ENCODE results near the gene PARP11. TPM values are rescaled to one million over a fixed set of nuclear protein-coding genes. Genes with fewer than 3 reads are reported as not detected.

Gene PARP11
- total RNA-seq, 1 donor from 2014 or later, result 6.2 TPM

DNA sequence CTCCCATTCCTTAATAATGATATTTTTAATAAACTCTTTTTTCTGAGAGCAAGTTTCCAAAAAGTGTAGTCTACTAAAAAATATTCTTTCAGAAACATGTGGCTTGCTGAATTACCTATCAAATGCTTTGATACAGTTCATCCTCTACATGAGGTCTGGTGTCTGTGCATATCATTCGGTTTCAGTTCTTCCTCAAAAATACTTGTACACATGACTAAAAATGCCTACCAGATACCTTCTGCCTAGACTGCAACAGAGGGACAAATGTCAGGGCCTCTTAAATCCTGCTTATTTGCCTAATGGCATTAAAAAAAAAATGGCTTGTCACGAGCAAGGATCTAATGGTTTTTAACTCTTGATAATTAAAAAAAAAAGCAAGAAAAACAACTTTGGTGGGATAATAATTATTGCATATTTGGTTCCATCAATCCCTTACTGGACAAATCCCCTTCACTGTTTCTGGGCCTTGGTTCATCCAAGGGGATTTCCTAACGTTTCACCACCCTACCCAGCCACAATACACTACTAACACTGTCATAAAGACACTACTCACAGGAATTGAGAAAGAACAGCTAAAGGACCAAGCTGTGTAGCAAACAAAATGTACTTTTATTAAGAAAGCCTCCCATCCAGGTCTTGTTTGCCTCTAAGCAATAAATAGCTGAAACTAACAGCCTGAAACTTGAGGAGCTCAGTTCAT lies 45.7 kb downstream of the PARP11 start:
- DNase-seq (ENCODE audit: low read depth), result no peak

GRCh38 chr12:3821441-3821840 lies 51.8 kb downstream of the PARP11 start:
- no peak for DNase-seq (ENCODE audit: low read depth)

GRCh38 chr12:3820122-3820521 lies 53.1 kb downstream of the PARP11 start:
- DNase-seq (ENCODE audit: low read depth), result peak; percentile 71

DNA sequence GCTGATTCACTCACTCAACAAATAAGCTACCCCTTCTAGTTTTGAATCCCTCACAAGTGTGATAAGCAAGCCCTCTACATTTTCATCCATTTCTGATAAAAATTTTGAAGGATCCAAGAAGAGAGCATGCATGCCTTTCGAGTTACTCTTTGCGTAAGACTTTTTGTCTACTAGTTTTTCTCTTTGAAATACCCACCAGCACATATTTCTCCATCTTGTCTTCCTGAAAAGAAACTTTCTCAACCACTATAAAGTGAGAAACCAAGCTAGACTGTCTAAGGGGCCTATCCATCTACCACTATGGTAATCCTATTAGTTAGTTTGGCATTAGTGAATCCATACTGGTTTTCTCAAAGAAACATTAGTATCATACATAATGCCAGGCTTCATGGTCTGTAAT lies 56.9 kb downstream of the PARP11 start:
- no peak for DNase-seq (ENCODE audit: low read depth)

- no peak for DNase-seq (ENCODE audit: low read depth)
These were observed 58.0 kb downstream of the PARP11 start for GRCh38 chr12:3815094-3815766.

GRCh38 chr12:3810540-3810939 lies 62.7 kb downstream of the PARP11 start:
- no peak for DNase-seq (ENCODE audit: low read depth)

- DNase-seq (ENCODE audit: low read depth), result no peak
These were observed 63.2 kb downstream of the PARP11 start for GRCh38 chr12:3810016-3810370.

- DNase-seq (ENCODE audit: low read depth), result no peak
These were observed 63.7 kb downstream of the PARP11 start for GRCh38 chr12:3809357-3810015.

DNA sequence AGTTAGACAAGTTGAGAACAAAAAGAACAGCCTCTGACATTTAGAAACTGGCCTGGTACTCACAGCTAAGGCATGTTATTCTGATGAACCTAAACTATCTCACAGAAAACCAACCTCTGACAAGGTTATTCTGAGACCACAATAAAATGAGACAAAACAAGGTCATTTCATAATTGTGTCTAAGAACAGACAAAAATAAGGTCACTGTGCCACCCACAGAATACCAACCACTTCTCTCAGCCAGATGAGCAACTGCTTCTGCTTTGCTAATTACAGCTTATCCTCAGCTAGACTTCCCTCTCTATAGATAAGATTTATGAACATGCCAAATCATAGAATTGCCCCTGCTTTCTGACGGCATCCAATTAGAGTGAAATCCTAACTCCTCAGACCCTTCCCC lies 68.1 kb downstream of the PARP11 start:
- DNase-seq (ENCODE audit: low read depth), result no peak

- DNase-seq (ENCODE audit: low read depth), result peak; percentile 73
These were observed 69.2 kb downstream of the PARP11 start for GRCh38 chr12:3803865-3804472.

DNA sequence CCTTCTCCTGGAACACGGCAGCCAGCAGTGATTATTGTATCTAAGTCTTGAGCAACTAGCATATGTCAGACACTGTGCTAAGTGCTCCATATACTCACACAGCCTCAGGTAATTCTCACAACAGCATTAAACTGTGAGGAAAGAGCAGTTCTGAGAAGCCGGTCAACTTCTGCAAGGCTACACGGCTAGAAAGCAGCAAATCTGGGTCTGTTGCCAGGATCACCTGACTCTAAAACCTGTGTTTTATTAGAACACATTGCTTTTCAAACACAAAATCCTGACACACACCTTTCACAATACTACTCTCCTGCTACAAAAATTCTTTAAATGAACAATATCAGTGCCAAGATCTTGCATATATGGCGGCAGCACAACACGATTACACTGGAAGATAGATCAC lies 70.5 kb downstream of the PARP11 start:
- DNase-seq (ENCODE audit: low read depth), result no peak

GRCh38 chr12:3797531-3798048 lies 75.6 kb downstream of the PARP11 start:
- no peak for DNase-seq (ENCODE audit: low read depth)

GRCh38 chr12:3795492-3796133 lies 77.6 kb downstream of the PARP11 start:
- DNase-seq (ENCODE audit: low read depth), result no peak

DNA sequence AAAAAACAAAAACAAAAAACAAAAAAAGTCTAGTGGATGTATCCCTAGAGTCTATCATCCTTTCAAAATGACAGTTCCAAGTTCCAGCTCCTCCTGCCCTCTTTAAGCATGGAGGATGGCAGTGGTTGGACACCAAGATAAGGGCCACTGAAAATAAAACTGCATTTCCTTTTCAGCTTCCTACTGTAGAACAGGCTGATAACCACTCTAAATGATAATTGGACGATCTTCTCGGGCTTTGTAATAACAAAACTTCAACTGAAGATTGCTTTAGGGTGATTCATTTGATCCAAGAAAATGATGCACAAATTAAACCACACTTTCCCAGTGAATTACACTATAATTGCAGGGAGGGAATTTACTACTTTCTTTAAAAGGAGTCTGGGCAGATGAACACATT lies 78.1 kb downstream of the PARP11 start:
- no peak for DNase-seq (ENCODE audit: low read depth)

- DNase-seq (ENCODE audit: low read depth), result no peak
These were observed 80.4 kb downstream of the PARP11 start for GRCh38 chr12:3792623-3793288.

GRCh38 chr12:3791256-3791874 lies 81.8 kb downstream of the PARP11 start:
- no peak for DNase-seq (ENCODE audit: low read depth)

GRCh38 chr12:3790642-3791041 lies 82.6 kb downstream of the PARP11 start:
- DNase-seq (ENCODE audit: low read depth), result no peak

GRCh38 chr12:3789838-3790237 lies 83.4 kb downstream of the PARP11 start:
- no peak for DNase-seq (ENCODE audit: low read depth)

DNA sequence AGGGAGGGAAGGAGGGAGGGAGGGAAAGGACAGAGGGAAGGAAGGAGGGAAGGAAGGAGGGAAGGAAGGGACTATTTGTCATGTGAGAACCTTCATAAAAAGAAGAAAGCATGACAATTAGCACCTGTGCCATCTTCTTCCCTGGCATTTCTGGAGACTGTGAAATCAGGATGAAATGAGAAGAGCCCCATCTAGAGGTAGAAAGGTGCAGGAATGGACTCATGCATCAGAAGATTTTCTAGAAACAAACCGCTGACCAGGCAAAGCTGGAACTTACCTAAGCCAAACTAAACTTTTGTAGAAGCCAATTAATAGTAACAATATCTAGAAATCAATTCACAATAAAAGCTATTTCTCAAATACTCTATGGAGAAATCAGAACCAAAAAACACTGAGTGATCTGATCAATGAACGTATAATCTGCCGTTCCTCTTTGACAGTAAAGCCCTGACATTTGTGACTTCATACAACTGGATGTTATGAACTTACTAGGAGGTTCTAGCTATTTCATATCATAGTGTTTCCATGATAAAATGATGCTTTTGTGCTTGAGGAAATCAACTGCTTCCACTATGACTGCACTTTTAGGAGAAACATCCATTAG lies 95.9 kb downstream of the PARP11 start:
- DNase-seq (ENCODE audit: low read depth), result peak; percentile 69
